Stimulated activated naive CD4-positive, alpha-beta T cell (primary cell): ENCODE data around the gene ARSJ.

Experiments used
- DNase-seq, 6 experiments: peaks; one replicate each; lab custom pipeline; 2025; lab: John Stamatoyannopoulos, UW

The ARSJ gene

DNA sequence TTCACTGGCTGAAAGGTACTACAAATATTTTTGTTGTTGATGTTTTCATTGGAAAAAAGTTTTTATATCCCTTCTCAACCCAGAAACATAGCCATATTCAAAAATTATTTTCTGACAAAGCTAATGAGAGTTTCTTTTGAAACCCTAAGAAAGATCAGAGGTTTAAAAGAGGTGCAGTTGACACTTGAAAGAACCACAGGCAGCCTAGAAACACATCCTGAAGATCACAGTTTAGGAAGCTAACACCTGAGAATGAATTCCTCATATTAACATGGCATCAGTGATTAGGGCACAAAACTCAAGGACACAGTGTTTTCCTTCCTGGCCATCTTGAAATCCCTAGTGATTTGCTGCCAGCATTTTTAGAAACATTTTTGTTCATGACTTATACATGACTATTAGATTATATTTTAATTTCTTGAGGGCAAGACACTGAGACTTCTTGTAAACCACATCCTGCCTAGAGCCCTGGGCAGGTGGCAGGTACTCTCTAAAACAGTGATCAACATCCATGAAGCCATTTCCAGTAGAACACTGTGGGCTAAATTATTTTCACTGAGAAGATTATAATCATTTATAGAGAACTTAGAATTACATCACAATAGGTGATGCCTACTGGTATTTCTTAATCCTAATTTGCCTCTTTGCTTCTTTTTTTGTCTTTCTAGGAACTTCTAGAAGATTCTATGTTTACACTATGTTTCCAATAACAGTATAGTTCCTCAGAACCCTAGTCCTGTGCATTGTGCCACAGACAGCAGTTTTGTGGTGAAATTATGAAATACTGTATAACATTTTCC, 80.0 kb downstream of the ARSJ start:
- peak in 4 of 6 experiments; percentile 27 to 81 (median 75) for DNase-seq

- no peak for DNase-seq
Measured at GRCh38 chr4:113893546-113893945, 85.9 kb downstream of the ARSJ start.

DNA sequence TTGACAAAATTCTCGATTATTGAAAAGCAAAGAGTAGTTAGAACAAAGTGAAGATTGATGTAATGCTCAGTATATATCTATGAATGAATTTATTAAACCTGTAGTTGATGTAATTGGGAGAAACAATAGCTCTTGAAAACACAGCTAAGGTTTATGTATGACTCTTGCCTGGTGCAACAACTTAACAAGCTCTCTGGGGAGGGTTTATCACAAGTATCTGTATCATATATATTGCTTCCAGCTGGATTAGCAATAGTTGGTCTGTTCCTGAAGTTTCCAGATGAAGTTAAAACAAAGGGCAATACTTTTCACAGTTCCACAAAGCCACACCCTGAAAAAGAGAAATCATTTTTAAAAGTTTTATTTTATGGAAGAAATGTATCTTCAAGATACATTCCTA, 91.4 kb downstream of the ARSJ start:
- DNase-seq, result no peak

GRCh38 chr4:113885291-113885690, 94.2 kb downstream of the ARSJ start:
- no peak for DNase-seq

GRCh38 chr4:113884655-113885054, 94.8 kb downstream of the ARSJ start:
- DNase-seq, result no peak

GRCh38 chr4:113882668-113883067, 96.8 kb downstream of the ARSJ start:
- no peak for DNase-seq

- DNase-seq, result no peak
Measured at GRCh38 chr4:113881256-113881655, 98.2 kb downstream of the ARSJ start.

DNA sequence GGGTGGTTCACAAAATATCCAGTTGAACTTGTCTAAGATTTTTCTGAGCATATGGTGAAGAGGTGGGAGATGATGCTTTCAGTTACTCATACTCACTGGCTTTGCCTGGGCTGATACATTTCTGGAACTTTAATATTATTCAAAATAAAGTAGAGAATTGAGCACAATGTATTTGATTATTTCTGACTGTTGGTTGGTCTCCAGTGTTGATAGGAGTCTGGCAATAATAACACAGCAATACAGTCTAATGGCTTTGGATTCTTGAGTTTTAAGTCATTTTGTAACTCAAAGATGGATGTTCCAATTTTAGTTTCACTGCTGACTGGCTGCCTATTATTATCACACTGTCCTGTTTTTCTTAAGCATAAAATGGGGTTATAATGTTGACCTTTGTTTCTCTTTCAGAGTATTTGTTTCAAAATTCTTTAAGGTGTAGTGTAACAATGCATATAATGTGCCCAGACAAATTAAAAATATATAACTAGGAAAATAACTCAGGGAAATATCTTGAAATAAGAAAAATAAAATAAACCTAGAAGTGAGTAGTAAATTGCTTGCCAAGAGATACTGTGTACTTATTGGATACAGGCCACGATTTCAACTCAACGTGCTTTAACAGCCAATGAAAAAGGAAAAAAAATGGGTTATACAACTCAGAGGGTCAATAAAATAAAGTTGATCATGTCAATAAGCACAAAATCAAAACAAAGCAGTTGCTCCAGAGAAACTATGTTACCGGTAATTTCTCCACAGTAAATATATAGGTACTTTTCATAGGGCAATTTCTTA, 99.0 kb downstream of the ARSJ start:
- DNase-seq, result no peak

- peak in 2 of 6 experiments; percentile 3 to 6 for DNase-seq
Measured at GRCh38 chr4:113878668-113879067, 100.8 kb downstream of the ARSJ start.

- no peak for DNase-seq
Measured at GRCh38 chr4:113874480-113874879, 105.0 kb downstream of the ARSJ start.

DNA sequence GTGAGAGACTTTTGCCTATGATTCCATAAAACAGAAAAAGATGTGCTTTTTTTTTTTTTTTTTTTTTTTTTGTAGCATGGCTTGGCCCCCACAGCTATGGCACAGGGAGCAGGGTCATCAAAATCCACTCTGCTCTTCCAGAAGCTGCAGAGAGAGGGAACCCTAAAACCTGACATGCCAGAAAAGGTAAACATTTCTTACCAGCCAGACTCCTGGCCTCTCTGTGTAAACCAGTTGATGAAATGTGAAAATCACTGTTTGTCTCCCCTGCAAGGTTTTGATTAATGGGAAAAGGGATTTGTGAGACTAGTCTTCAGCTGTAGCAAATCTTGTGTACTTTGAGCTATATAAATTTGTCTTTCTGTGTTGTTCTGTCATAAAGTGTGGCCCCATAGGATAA, 105.9 kb downstream of the ARSJ start:
- DNase-seq, result no peak

DNA sequence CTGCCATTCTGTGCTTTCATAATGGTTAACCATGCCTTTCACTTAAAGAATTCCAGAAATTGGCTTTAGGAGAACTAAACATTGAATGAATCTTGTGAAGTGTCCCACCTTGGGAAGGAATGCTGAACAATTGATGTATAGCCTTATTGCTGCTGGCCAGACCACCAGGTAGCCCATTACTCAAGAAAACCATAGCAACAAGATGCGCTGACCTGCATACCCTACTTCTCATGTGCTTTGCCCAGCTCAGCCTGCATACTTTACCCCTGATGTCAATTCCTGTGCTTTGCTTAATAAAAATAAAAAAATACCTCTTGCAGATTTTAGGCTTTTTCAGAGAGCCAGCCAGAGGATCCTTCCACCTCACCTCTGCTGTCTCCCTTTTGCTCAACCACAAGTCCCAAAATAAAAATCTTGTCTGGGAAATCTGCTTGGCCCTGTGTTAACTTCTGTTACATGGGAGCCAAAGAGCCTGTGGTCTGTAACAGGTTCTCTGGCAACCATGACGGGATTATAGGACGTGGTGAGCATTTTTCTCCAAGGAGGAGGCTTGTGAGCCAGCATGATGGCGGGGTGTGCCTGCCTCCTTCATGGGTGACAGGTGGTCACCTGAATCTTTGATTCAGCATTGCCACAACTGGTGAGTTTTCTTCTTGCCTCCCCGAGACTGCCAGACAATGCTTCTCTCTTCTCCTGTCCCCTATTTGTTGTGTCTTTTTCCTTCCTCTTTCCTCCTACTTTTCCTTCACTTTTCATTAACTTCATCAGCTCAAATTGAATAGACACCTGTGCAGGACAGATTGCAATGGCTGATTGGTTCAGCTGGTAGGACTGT, 106.8 kb downstream of the ARSJ start:
- no peak for DNase-seq

DNA sequence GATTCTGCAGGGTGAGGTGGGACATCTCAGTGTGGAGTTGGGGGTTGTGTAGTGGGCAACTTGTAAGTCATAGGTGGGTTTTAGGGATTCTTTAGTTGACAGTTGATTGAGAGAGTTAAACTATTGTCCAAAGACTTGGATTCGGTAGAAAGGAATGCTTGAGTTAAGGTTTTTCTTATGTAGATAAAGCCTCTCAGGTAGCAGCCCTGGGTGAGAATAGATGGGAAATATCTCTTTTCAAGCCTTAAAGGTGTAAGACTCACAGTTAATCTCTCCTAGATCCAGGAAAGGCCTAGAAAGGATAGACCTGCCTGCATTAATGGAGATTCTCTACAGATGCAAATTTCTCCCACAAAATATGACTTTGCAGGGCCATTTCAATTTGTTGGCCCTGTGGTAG, 108.4 kb downstream of the ARSJ start:
- DNase-seq, result no peak

GRCh38 chr4:113869743-113870375, 109.6 kb downstream of the ARSJ start:
- DNase-seq, result no peak

- no peak for DNase-seq
Measured at GRCh38 chr4:113866611-113867010, 112.8 kb downstream of the ARSJ start.

- no peak for DNase-seq
Measured at GRCh38 chr4:113858924-113859323, 120.5 kb downstream of the ARSJ start.

- no peak for DNase-seq
Measured at GRCh38 chr4:113851816-113852215, 127.6 kb downstream of the ARSJ start.
